ENCODE measurements around the gene KLF2.
A peak's percentile ranks its signal among the peaks of the same experiment; 100 is the strongest.
"Not testable (repeated sequence)": the region's sequence is repeated elsewhere in the genome, so short reads cannot be mapped to it uniquely, and the experiment has no call there.

The KLF2 gene

DNA sequence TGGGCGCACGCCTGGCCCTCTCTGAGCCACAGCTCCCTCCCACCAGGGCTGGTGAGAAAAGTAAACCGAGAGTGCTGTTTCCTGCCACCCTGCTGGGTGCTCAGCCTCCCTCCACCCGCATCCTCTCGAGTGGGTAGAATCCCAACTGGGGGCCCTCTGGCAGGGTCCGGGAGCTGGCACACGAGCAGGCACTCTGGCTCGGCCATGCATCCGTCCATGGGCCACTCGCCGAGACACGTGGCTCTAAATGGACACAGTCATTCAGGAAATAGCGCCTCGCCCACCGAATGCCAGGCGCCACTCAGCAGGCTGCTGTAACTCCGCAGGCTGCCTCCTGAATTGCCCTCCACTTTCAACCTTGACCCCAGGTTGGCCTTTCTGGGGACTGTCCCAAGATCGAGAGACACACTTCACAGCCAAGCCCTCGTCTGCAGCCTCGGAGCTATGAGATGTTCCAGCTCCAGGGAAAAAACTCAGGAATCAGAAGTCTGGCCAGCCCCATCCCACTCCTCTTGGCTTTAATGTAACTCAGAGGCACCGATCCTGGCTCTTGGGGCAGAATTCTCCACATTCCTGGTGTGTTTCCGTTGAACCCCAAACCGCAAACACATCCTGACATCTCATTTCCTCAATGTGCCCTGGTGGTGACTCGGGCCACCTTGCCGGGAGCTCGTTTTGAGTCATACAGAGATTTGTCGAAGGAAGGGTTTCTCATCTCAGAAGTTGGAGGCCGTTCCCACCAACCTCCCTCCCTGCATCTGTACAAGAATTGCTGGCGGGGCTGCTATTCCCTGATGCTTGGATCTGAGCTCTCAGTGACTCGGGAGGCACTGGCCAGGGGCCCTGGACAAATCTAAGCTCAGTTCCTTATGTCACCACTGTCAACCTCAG lies 14.1 kb downstream of the KLF2 start:
- no peak for DNase-seq

- no peak for DNase-seq
Measured at GRCh38 chr19:16339361-16339725, 14.7 kb downstream of the KLF2 start.

- DNase-seq: no peak
Measured at GRCh38 chr19:16340092-16340491, 15.5 kb downstream of the KLF2 start.

DNA sequence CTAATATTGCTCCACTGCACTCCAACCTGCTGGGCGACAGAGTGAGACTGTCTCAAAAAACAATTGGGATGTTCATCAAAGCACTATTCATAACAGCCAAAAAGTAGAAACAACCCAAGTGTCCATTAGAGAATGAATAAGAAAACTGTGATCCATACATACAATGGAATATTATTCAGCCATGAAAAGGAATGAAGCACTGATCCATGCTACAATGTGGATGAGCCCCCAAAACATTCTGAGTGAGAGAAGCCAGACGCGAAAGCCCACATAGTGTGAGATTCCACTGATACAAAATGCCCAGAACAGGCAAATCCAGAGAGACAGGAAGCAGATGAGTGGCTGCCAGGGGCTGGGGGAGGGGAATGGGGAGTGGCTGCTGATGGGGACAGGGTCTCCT lies 16.0 kb downstream of the KLF2 start:
- DNase-seq: no peak

GRCh38 chr19:16342002-16342715 lies 17.5 kb downstream of the KLF2 start:
- peak; percentile 69 for DNase-seq

DNA sequence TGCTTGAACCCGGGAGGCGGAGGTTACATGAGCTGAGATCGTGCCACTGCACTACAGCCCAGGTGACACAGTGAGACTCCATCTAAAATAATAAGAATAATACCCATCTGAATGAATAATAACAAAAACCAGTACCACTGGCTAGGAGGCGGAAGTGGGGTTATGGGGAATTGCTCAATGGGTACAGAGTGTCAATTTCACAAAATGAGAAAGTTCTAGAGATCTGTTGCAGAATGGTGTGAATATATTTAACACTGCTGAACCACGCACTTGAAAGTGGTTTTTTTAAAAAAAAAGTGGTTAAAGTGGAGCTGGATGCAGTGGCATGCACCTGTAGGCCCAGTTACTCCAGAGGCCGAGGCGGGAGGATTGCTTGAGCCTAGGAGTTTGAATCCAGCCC lies 18.5 kb downstream of the KLF2 start:
- DNase-seq: no peak

DNA sequence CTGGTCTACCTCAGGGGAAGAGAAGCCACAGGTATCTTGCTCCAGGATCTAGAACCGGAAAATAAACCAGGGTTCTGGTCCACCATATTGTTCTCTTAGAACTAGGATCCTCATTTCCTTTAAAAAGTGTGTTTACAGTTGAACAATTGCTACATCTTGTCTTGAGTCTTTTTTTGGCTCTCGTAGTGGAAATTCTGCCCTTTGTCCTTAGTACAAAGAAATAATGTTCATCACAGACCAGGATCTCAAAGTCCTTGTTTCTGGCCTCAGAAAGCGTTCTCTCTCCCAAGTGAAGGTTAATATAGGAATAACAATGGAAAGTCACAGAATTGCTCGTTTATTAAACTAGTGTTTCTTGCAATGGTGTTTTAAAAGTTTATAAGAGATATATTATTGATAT lies 20.8 kb downstream of the KLF2 start:
- DNase-seq: no peak

GRCh38 chr19:16347099-16347498 lies 22.5 kb downstream of the KLF2 start:
- DNase-seq: not testable (repeated sequence)

GRCh38 chr19:16347706-16348105 lies 23.1 kb downstream of the KLF2 start:
- DNase-seq: no peak

DNA sequence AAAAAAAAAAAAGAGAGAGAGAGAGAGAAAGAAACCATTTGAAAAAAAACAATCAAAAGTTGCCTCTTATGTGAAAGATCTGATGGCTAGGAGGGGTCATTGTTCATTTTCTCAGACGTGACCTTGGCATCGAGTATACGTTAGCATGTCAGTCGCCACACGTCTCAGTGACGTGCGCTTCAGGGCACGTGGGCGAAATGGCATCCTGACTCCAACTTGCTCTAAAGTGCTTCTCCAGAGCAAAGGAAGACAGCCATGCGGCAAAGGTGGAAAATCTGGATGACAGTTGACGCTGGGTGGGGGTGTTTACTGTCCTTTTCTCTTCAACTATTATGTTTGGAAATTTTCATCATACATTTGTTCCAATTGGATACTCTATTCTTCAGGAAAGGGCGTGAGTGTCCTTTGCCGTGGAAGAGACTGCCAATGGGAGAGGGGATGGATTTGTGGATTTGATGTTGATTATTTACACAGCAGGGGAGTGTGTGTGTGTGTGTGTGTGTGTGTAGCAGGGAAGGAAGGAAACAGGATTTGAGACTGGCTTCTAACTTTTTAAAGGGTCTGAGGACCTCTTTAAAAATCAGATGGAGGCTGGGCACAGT lies 25.0 kb downstream of the KLF2 start:
- DNase-seq: no peak

DNA sequence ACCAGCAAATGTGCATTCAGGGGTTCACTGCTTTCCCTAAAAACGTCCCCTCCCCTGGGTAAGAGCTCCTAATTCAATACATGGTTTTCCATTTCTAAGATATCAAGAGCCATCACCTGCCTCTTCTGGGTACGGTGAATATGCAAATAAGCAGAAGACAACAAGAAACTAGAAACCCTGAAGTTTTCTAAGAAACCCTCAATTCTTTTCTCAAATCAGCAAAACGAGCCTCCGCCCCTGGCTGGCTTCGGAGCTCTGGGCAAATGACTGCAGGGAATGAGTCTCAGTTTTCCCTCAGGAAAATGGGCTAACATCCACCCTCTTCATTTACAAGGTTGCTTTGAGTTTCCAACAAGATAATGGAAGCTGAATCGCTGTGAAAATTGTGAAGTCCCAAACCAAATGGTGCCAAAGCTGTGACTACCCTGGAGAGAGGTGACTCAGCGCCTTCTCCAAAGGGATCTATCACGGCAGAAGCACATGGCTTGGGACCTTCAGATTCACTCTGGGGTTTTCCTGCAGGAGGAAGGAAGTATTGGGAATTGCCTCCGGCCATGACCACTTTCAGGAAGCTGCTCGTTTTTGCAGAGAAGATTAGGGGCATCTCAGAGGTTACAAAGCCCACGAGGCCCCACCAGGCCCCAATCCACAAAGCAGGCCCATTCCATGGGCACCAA lies 26.6 kb downstream of the KLF2 start:
- DNase-seq: no peak

DNA sequence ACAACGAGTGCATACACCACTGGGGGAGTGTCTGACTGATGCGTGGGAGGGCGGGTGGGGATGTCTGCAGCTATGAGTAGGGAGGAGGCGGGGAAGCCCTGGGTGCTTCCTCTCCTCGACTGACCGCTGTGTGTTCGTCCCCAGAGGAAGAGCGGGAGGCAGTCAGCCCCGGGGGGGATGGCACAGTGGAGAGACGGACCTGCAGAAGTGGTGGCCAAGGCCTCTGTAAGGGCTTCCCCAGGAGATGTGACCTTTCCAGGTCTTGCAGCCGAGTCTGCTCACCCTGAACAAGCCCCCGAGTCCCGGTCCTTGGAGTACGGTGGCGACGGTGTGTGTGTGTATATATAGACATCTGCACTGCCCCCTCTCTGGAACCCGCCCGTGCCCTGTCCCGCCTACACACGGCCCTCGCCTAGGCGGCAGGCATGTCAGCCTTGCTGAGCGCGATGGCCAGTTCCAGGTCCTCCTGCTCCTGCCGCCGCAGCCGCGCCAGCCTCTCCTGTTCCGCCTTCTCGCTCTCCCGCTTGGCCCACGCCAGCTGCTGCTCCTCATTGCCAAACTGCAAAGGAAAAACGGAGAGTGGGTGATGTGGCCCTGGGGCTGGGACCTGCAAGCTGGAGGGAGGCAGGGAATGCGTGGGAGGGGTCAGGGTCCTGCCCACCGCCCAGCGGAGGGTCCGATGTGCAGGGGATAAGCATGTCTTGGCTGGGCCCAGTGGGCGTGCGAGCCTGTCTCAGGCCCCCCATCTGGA lies 30.8 kb downstream of the KLF2 start:
- no peak for DNase-seq

DNA sequence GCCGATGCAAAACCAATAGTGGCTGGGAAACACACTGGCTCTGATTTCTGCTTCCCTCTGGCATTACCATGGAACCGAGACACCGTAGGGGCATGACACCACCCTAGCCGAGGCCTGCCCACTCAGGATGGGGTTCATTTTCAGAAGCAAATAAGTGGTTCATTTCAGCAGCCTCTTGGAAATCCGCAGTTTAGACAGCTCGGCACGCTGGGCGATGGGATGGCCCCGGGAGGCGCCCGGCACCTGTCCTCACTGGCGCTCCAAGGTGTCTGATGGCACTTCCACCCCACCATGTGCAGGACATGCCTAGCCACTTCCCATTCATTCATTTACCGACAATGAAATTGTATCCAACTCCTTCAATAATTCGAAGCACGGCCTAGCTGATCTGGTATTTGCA lies 33.8 kb downstream of the KLF2 start:
- no peak for DNase-seq

DNA sequence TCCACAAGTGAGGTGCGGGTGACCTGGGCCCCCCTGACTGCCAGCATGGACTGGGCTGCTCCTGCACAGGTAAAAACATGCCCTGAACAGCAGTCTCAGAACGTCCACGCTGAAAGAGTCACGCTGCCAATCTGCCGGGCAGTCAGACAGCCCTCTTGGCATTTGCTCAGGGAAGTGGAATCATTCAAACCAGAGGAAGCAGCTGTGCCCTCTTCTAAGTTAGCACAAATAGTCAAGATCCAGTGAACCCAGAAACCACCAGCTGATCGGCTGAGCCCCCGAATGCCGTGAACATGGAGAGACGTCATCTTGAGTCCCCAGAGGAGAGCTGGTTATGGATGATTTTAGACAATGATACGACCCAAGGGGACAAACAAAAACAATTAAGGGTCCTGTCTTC lies 34.4 kb downstream of the KLF2 start:
- DNase-seq: no peak

DNA sequence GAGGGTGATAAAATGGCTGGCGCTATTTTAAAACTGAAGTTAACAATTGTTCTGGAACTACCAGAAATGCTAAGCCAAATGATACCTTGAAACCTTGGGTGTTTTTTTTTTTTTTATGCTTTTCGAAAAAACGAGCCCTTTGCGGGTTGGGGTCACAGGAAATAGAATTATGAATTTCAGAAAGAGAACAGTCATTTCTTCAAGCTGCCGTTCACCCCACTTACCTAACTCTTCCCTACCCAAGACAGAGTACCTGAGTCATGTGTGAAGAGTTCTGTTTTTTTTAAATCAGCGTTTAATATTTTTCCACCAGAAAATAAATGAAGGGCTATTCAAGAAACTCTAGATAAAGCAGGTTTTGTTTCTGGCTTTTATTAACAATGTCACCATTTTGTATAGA lies 35.3 kb downstream of the KLF2 start:
- no peak for DNase-seq

DNA sequence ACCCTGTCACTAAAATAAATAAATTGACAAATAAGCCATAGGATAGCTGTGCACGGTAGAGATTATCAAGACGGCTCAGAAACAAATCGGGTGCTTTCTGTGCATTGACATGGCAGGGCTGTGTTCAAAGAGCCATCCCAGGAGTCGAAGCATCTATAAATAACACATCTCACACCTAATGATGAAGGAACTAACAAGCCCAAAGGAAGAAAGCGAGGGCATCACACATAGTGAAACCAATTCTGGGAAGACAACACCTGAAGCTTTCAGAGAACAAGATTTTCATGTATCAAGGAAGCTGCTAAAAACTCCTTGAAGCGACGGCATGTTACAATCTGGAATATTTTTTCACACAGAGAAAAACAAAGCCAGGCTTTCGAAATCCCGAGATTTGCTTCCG lies 36.1 kb downstream of the KLF2 start:
- DNase-seq: no peak

DNA sequence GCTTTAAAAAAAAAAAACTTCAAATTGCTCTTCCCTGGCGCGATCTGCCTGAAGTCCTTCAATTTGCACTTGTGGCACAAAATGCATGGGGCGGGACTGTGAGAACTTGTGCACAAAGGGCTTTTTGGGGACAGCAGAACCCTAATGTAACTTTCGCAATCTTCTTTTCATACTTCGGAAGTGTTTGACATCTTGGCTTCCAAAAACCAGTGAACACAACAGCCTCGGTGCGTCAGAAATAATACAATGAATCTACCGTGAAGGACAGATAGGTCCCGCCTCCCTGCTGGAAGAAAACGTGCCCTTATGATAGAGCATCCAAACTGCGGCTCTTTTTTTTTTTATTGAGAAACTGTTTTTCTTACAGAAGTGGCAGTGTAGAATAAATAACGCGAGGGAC lies 36.6 kb downstream of the KLF2 start:
- no peak for DNase-seq

GRCh38 chr19:16361926-16362325 lies 37.3 kb downstream of the KLF2 start:
- no peak for DNase-seq

GRCh38 chr19:16363133-16363851 lies 38.7 kb downstream of the KLF2 start:
- DNase-seq: peak; percentile 55

- DNase-seq: no peak
Measured at GRCh38 chr19:16363852-16364230, 39.2 kb downstream of the KLF2 start.

DNA sequence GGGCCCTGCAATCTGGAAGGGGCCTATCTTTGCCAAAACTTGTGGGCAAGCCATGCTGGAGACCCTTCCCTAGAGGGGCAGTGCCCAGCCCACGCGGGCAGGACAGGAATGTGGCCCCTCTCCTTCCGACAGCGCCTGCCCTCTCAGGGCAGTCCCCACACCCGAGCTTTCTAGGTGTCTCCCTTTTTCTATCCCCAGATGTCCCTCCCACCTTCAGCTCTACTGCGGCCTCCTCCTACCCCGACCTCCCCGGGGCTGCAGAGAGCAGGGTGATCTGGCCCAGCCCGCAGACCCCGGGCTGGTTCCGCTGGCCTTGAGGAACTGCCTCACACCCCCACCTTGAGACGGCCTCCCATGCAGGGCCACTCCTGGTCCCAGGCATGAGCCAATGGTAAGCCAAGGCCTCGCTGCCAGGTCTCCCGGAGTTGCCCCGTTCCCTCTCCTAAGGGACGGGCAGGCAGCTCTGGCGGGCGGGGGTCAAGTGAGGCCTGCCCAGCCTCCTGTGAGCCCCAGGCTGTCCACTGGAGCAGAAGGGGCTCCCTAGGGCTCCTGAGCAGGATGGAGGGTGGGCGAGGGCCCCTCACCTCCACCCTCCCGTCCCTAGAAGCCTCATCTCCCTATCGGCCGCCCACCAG lies 39.7 kb downstream of the KLF2 start:
- DNase-seq: no peak

Data from DMS79 treated with DMSO at 0.1 percent for 48 hours (cell line).